NCI-H526 treated with DMSO at 0.1 percent for 48 hours (cell line): ENCODE results near the gene ZNF492.
"Not testable (repeated sequence)": the region's sequence is repeated elsewhere in the genome, so short reads cannot be mapped to it uniquely, and the experiment has no call there.

Source experiments
- DNase-seq: peaks from one replicate; lab custom pipeline; 2025; lab: John Stamatoyannopoulos, UW

The ZNF492 gene

DNA sequence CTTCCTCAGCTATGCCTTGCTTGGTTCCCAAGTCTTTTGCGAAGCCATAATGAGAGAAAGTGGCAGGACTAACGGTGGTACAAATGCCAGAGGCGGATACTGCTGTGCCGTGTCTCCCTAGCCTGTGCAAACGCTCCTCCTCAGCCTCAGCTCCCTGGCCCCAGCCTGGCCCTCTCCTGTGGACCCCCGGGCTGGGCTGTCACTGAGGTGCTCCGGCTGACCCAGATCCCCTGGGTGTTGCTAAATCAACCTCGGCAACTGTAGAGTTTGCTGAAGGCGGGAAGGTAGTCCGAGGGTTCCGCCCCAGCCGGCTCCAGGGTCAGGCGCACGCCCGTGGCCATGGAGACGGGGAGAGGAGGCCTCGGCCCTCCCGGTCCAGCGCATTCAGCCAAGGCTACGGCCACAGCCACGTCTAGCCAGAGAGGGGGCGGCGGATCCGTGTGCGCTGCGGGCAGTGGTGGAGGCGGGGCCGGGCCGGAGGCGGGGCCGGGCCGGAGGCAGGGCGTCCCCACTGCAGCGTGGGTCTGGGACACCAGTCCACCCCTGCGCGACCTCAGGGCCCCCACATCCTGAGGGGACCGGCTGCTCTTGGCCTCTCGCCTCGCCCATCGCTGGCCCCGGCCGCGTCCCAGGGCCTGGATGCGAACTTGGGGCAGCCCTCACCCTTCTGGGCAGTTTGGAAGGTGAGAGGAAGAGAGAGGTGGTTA lies 16.4 kb upstream of the ZNF492 start:
- DNase-seq = no peak

DNA sequence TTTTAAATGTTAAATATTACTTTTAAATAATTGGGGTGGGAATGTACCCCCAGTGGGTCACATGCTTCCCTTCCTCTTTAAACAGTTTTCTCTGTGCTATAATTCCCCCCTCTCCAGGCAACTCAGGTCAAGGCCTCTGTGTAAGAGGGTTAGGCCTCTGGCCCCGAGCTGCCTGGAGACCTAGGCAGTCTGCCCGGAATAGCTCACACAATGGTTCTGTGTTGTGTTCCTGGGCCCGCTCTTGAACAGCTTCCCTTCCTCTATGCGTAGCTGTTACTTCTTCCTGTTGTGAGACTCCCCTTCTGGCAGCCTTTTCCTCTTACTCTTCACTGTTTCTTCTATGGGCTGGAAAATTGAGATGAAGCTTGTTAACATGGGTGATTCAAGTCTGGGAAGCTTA lies 14.8 kb upstream of the ZNF492 start:
- DNase-seq = no peak

DNA sequence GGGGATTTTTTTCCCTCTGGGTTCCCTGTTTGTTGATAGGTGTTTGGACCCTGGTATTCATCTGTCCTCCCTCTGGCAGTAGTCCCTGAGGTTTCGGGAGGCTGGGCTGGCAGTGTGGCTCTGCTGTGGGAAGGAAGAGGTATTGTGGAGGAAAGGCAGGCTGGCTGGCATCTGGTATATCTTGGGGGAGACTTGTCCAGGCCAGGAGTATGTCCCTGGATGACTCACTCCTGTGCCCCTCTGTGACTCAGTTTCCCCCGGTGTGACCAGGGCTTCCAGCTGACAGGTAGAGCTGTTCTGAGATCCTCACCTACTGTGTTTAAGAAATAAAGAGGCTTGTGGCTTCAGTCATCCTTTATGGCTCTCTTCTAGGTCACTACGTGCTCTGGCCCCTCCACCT lies 14.2 kb upstream of the ZNF492 start:
- DNase-seq = no peak

DNA sequence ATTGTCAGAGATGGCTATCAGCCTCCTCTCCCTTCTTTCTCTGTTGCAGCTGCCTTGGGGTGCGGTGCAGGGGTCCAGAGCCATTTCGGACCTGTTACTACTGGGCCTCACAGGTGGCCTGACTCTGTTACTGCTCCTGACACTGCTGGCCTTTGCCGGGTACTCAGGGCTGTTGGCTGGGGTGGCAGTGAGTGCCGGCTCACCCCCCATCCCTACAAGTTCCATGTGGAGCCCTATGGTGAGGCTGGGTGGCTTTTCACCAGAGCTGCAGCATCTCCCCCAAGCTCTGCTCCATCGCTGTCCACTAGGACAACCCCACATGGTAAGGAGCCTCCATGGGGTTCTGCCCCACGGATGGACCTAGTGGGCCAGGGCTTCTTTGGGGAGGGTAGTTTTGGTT lies 13.7 kb upstream of the ZNF492 start:
- no peak for DNase-seq

DNA sequence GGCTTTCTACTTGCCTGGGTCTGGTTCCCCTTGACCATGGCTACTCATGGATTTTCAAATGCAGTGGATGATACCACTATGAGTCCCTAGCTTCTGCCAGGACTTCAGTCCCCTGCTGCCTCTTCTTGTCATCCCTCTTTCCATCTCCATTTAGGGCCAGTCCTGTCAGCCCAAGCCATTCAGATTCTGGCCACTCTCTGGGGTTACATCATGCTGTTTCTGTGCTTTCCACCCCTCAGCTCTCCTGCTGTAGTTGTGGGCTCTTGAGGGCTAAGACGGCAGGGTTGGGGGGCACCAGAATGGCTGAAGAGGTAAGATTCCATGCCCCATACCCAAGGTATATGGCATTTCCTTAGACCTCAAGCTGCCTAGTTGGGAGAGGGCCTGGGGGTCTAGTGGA lies 13.2 kb upstream of the ZNF492 start:
- no peak for DNase-seq

DNA sequence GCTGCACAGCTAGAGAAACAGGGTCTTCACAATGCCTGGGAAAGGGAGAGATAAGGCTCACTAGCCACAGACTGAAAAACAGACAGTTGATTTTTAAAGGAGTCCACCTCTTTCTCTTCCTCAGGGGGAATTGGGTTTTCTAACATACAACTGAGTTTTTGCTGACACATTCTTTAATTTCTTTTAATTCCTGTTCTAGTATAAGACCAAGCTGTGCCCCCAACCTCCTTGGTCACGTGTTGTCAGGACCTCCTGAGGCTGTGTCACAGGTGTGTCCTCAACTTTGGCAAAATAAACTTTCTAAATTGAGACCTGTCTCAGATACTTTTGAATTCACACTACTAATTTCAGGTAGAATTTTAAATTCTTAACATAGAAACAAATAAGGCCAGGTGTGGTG lies 12.1 kb upstream of the ZNF492 start:
- DNase-seq = no peak

DNA sequence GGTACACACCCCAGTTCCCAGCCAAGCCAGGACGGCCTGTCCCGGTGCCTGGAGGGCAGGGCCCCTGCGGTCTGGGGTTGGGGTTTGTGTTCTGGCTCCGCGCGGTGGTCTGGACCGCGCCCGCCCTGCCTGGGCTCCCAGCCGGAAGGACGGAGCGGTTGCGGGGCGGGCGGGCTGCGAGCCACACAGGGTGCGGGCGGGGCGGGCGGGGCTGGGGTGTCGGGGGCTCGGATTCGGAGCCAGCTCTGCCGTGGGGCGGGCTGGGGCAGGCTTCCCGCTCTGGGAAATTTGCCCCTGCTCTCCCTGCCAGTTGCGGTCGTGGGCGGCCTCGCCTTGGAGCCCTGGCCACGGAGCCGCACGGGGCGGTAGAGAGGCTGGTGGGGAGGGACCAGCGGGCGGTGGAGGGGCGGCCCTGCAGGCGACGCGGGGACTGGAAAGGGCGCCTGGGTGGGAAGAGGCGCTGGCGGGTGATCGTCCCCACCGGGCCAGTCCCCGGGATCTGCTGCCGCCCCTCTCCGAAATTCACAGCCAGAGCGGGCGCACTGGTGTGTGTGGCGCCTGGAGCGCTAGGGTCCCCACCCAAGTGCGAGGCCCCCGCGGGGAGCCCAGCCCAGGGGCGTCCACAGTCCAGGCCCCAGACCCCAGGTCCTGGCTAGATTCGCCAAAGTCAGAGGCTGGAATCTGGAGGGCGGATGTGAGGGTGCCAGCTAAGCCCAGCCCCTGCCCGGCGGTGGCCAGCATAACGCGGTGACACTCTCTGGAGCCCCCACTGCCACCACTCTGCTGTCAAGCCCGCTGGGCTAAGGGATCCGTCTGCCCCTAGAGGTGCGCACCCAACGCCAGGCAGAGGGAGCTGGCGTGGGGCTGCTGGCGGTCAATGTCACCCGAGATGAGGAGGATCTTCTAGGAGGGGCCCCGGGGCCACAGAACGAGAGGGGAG lies 11.0 kb upstream of the ZNF492 start:
- no peak for DNase-seq

DNA sequence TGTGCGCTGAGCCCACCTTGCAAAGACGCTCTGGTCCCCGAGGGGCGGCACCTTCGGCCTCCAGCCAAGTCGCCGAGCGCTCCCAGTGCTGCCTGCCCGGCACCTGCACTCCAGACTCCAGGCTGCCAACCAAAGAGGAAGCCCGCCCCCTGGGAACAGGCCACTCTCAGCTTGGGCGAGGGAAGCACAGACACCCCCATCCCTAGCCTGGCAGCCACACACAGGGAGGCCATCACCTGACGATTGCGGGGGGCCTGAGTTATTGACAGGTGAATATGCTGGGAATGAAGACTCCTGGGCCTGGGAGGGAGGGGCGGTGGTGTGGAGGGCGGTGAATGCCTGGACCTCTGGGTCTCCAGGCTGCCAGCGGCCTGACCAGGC lies 10.3 kb upstream of the ZNF492 start:
- no peak for DNase-seq

DNA sequence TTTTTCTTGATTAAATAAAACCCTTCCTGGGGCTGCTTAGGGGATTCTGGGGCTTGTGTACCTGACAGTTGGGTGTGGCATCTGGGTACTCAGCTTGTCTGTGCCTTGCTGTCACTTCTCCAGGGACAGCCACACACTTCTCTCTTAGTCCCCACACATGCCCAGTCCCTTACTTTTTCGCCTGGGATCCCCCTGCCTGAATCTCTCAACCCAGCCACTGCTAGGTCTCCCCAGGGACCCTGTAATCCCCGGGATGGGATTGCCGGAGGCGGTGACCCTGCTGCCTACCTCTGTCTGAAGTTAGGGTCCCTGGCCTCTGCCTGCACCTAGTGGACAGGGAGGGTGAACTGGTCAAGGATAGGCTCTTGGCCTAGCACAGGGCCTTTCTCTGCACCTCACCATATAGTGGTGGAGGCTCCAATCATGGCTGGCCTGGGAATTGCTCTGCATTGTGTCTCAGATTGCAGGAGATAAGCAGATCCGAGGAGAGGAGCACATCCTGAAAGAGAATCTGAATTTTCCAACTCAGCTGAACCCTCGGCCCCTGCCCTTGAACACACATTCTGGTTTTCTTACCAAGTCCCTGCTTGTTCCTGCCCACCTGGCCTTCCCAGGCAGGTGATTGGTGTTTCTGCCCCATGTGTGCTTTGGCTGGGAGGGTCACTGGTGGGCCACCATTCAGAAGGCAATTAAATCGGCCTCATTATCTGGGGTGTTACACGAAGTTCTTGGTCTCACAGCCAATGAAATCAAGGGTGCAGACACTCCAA lies 8.7 kb upstream of the ZNF492 start:
- no peak for DNase-seq

DNA sequence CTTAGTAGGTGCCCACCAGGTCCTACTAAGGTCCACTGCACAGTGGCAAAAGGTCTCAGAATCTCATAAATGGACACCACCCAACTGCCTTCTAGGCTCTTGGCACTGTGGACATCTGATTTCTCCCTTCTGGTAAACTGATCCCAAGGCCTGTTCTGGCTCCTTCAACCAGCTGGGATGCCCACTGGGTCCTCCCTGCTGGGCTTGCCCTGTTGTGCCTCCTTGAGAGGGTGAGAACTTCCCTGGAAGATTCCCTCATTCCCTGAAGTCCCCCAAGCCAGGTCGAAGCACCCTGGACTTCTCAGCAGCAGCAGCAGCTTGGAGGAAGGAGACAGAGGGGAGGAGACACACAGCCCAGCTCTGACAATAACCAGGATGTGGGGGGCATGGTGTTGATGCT lies 6.6 kb upstream of the ZNF492 start:
- DNase-seq = no peak

DNA sequence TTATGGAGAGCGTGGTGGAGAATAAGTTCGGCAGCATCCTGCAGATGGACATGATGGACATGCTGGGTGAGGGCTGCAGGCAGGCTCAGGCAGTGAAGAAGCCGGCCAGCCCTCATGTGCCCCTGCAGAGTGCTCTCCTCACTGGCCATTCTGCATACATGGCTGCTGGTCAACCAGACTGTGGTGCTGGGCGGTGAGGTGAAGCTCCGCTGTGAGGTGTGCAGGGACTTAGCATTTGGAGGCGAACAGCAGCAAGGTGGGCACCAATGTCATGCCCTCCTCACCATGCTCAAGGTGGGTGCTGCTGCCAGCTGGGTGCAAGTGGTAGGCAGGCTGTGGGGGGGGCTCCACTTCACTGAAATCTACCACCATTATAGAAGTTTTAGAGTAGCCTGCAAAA lies 5.7 kb upstream of the ZNF492 start:
- DNase-seq = no peak

DNA sequence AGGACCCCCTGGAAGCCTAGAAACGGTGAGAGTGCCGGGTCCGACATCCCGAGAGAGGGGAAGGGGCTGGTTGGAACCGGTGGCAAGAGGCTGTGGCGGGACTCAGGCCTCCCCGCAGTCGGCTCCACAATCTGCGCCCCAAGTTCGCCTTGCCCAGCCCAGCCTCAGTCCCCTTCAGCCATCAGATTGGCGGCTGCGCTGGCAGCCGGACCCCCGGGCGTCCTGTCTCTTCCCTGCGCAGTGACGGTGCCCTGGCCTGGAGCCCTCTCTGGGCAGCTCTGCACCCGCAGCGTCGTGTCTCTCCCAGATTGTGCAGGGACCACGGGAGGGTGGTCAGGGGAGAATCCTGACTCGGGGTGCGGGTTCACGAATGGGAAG lies 315 bp downstream of the ZNF492 start:
- DNase-seq = no peak

DNA sequence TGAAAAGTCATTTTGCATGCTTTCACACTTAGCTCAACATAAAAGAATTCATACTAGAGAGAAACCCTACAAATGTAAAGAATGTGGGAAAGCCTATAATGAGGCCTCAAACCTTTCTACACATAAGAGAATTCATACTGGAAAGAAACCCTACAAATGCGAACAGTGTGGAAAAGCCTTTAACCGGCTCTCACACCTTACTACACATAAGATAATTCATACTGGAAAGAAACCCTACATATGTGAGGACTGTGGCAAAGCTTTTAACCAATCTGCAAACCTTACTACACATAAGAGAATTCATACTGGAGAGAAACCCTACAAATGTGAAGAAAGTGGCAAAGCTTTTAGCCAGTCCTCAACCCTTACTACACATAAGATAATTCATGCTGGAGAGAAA lies 51.4 kb downstream of the ZNF492 start:
- DNase-seq = not testable (repeated sequence)

DNA sequence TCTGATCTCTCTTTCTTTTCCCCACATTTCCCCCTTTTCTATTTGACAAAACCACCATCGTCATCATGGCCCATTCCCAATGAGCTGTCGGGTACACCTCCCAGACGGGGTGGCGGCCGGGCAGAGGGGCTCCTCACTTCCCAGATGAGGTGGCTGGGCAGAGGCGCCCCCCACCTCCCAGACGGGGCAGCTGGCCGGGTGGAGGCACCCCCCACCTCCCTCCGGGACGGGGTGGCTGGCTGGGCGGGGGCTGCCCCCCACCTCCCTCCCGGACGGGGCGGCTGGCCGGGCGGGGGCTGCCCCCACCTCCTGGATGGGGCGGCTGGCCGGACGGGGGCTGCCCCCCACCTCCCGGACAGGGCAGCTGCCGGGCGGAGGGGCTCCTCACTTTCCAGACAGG lies 68.5 kb downstream of the ZNF492 start:
- not testable (repeated sequence) for DNase-seq

DNA sequence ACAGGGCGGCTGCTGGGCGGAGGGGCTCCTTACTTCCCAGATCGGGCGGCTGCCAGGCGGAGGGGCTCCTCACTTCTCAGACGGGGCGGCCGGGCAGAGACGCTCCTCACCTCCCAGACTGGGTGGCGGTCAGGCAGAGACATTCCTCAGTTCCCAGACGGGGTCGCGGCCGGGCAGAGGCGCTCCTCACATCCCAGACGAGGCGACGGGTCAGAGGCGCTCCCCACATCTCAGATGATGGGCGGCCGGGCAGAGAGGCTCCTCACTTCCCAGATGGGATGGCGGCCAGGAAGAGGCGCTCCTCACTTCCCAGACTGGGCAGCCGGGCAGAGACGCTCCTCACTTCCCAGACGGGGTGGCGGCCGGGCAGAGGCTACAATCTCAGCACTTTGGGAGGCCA lies 69.0 kb downstream of the ZNF492 start:
- not testable (repeated sequence) for DNase-seq

DNA sequence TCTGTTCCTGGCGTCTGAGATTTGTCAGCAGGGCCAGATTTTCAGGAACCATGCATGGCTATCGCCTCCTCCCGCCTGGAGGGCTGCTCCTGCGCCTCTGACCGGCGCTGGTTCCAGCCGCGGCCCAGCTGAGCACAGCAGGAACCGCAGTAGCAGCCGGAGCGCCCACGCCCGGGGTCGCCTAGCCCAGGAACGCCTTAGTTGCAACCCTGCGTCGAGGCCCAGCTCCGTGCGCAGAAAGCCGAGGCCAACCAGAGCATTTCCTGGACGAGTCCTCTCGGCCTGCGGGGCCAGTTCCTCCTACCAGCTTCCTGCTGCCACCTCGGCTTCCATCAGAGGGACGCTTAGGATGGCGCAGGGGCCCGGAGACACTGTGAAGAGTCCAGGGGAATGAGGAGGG lies 74.9 kb downstream of the ZNF492 start:
- no peak for DNase-seq
